H1 (cell line): ENCODE data around the gene PCDH9. TPM values are rescaled to one million over a fixed set of nuclear protein-coding genes. Genes with fewer than 3 reads are reported as not detected.

ENCODE experiments used
- CTCF ChIA-PET: fragments of 300-600 bp; sonication (Branson Sonifier 250); formaldehyde crosslinking; loops from one replicate; lab custom pipeline; 2021; ENCODE audit not compliant: partially characterized antibody; lab: Charles Lee
- POLR2A ChIA-PET: fragments of 300-600 bp; sonication (Branson Sonifier 250); formaldehyde crosslinking; loops from one replicate; lab custom pipeline; 2021; ENCODE audit warnings: inconsistent platforms; ENCODE audit not compliant: partially characterized antibody; lab: Charles Lee
- DNase-seq, 2 experiments: peaks; one replicate each; pipeline versions ENCODE4 v3.0.0 to v3.0.0-alpha.2; 2010 to 2022; ENCODE audit warnings: low spot score in 2 of 2, low read depth in 1 of 2, mixed read lengths in 1 of 2
- FAIRE-seq: peaks from 2 replicates; lab custom pipeline; 2011; peaks lifted over from hg19 to GRCh38; lab: Jason Lieb, UNC
- H2AFZ ChIP-seq: 2 replicates; pipeline ENCODE4 v1.8.1; 2012; ENCODE audit warnings: low read length, inconsistent platforms
- H2AK5ac ChIP-seq: 2 replicates; pipeline ENCODE4 v1.6.1; 2013; ENCODE audit warnings: low read depth, low read length
- H2BK120ac ChIP-seq: replicated peaks from 2 replicates; pipeline ENCODE3; 2013; ENCODE audit warnings: low read depth, low read length, inconsistent platforms
- H2BK12ac ChIP-seq: 2 replicates; pipeline ENCODE4 v1.6.1; 2013; ENCODE audit warnings: low read depth, low read length
- H2BK15ac ChIP-seq: 2 replicates; pipeline ENCODE4 v1.6.1; 2013; ENCODE audit warnings: low read length
- H2BK20ac ChIP-seq: 2 replicates; pipeline ENCODE4 v1.6.1; 2013; ENCODE audit warnings: low read length
- H2BK5ac ChIP-seq: 2 replicates; pipeline ENCODE4 v1.6.1; 2013; ENCODE audit warnings: low read depth, low read length
- H3K14ac ChIP-seq: 2 replicates; pipeline ENCODE4 v1.6.1; 2013; ENCODE audit warnings: inconsistent platforms; ENCODE audit not compliant: insufficient read length
- H3K18ac ChIP-seq: 2 replicates; pipeline ENCODE4 v1.6.1; 2013; ENCODE audit warnings: low read length; ENCODE audit errors: extremely low read depth
- H3K23ac ChIP-seq: 2 replicates; pipeline ENCODE4 v1.6.1; 2013; ENCODE audit warnings: inconsistent platforms; ENCODE audit not compliant: insufficient read length
- H3K23me2 ChIP-seq: 2 replicates; pipeline ENCODE4 v1.6.1; 2013; ENCODE audit warnings: low read depth, low read length
- H3K27ac ChIP-seq: 2 replicates; pipeline ENCODE4 v1.6.1; 2011; ENCODE audit warnings: low read depth, low read length, inconsistent platforms
- H3K27me3 ChIP-seq, 4 experiments: replicated peaks in 1 of 4; 1 replicate in 1 of 4; 2 replicates in 3 of 4; pipeline versions ENCODE4 v1.6.1 to v1.8.1; 2011 to 2013; ENCODE audit warnings: low read length in 3 of 4, mild to moderate bottlenecking in 3 of 4, inconsistent platforms in 2 of 4, mixed read lengths in 2 of 4, moderate library complexity in 1 of 4; ENCODE audit not compliant: control insufficient read depth in 3 of 4, insufficient read depth in 3 of 4; ENCODE audit errors: extremely low read depth in 1 of 4
- H3K36me3 ChIP-seq, 4 experiments: 2 replicates each; pipeline versions ENCODE4 v1.6.1 to v1.8.1; 2011 to 2013; ENCODE audit warnings: mild to moderate bottlenecking in 4 of 4, low read length in 3 of 4, moderate library complexity in 2 of 4, control low read depth in 1 of 4, inconsistent platforms in 1 of 4; ENCODE audit not compliant: insufficient read depth in 4 of 4, control insufficient read depth in 2 of 4
- H3K4ac ChIP-seq: replicated peaks from 2 replicates; pipeline ENCODE3; 2013; ENCODE audit warnings: low read length, low read depth, mixed read lengths, inconsistent platforms; ENCODE audit not compliant: insufficient read length
- H3K4me1 ChIP-seq, 4 experiments: replicated peaks in 1 of 4; 1 replicate in 1 of 4; 2 replicates in 3 of 4; pipeline versions ENCODE4 v1.6.1 to v1.8.1; 2011 to 2013; ENCODE audit warnings: low read length in 3 of 4, inconsistent platforms in 2 of 4, mixed read lengths in 1 of 4; ENCODE audit not compliant: insufficient read depth in 4 of 4, control insufficient read depth in 3 of 4
- H3K4me2 ChIP-seq, 2 experiments: 2 replicates each; pipeline versions ENCODE4 v1.6.1 to v1.8.1; 2011 to 2013; ENCODE audit warnings: low read depth in 2 of 2, low read length in 2 of 2, control low read depth in 1 of 2, inconsistent platforms in 1 of 2, mild to moderate bottlenecking in 1 of 2; ENCODE audit not compliant: insufficient read depth in 1 of 2
- H3K4me3 ChIP-seq, 4 experiments: fragments of 200-600, 300-600 bp in 1 of 4; sonication (generic), shearing (Covaris generic), sonication (Bioruptor Twin) in 1 of 4; 2 replicates each; pipeline versions ENCODE4 v1.5.1 to v1.8.1; 2011 to 2016; ENCODE audit warnings: low read length in 4 of 4, low read depth in 3 of 4, control low read depth in 2 of 4, inconsistent platforms in 2 of 4, mild to moderate bottlenecking in 2 of 4, mixed read lengths in 1 of 4, moderate library complexity in 1 of 4; ENCODE audit not compliant: insufficient read depth in 2 of 4; ENCODE audit errors: extremely low read depth in 1 of 4
- H3K56ac ChIP-seq: replicated peaks from 2 replicates; pipeline ENCODE3; 2013; ENCODE audit warnings: low read depth, mild to moderate bottlenecking, mixed read lengths, low read length, inconsistent platforms; ENCODE audit not compliant: insufficient read length
- H3K79me1 ChIP-seq: 2 replicates; pipeline ENCODE4 v1.6.1; 2013; ENCODE audit warnings: low read depth, low read length, control low read depth
- H3K79me2 ChIP-seq, 2 experiments: 2 replicates each; pipeline versions ENCODE4 v1.6.1 to v1.8.1; 2012 to 2013; ENCODE audit warnings: low read length in 2 of 2, mild to moderate bottlenecking in 2 of 2, inconsistent platforms in 1 of 2; ENCODE audit not compliant: insufficient read depth in 2 of 2, control insufficient read depth in 1 of 2
- H3K9ac ChIP-seq, 4 experiments: replicated peaks in 1 of 4; 1 replicate in 1 of 4; 2 replicates in 3 of 4; pipeline versions ENCODE4 v1.6.1 to v1.8.1; 2011 to 2013; ENCODE audit warnings: low read depth in 3 of 4, low read length in 3 of 4, control low read depth in 2 of 4, mild to moderate bottlenecking in 2 of 4, moderate library complexity in 2 of 4, inconsistent platforms in 1 of 4; ENCODE audit errors: extremely low read depth in 1 of 4
- H3K9me3 ChIP-seq, 2 experiments: 2 replicates each; pipeline versions ENCODE4 v1.6.1 to v1.8.1; 2012 to 2013; ENCODE audit warnings: mild to moderate bottlenecking in 2 of 2, moderate library complexity in 2 of 2, control low read depth in 1 of 2, inconsistent platforms in 1 of 2, low read depth in 1 of 2, low read length in 1 of 2, mixed read lengths in 1 of 2; ENCODE audit not compliant: insufficient read depth in 2 of 2
- H4K20me1 ChIP-seq, 2 experiments: replicated peaks in 1 of 2; 2 replicates each; pipeline versions ENCODE3 to v1.8.1; 2011 to 2013; ENCODE audit warnings: inconsistent platforms in 2 of 2, low read length in 2 of 2, mild to moderate bottlenecking in 1 of 2; ENCODE audit not compliant: insufficient read depth in 2 of 2, control insufficient read depth in 1 of 2
- H4K5ac ChIP-seq: 2 replicates; pipeline ENCODE4 v1.6.1; 2013; ENCODE audit warnings: low read length, low read depth, mixed read lengths, inconsistent platforms; ENCODE audit not compliant: insufficient read length
- H4K8ac ChIP-seq: 2 replicates; pipeline ENCODE4 v1.8.0; 2013; ENCODE audit warnings: mild to moderate bottlenecking, moderate library complexity, low read length, inconsistent platforms; ENCODE audit not compliant: insufficient read depth; ENCODE audit errors: extremely low read depth
- H4K91ac ChIP-seq: replicated peaks from 2 replicates; pipeline ENCODE3; 2013; ENCODE audit warnings: low read length, mixed read lengths, inconsistent platforms; ENCODE audit not compliant: insufficient read length
- ATF2 ChIP-seq: IDR thresholded peaks from 2 replicates; pipeline ENCODE4 v1.6.1; 2012; ENCODE audit warnings: low read length, inconsistent platforms
- BACH1 ChIP-seq: IDR thresholded peaks from 2 replicates; pipeline ENCODE4 v1.6.1; 2012; ENCODE audit warnings: low read length, improper control_type of control experiment
- CEBPB ChIP-seq: IDR thresholded peaks from 2 replicates; pipeline ENCODE4 v1.6.1; 2012; ENCODE audit warnings: low read depth, low read length
- HDAC6 ChIP-seq: IDR thresholded peaks from one replicate; pipeline ENCODE4 v1.7.1; 2012; ENCODE audit warnings: low read depth, mild to moderate bottlenecking, inconsistent platforms, low read length, moderate library complexity
- KDM5A ChIP-seq: fragments of 200-600 bp; IDR thresholded peaks from 2 replicates; pipeline ENCODE4 v1.7.1; 2012; ENCODE audit warnings: mild to moderate bottlenecking, low read length, inconsistent platforms, mixed read lengths
- WGBS, 2 experiments: shearing (Covaris generic) in 1 of 2; methylation state at CpG; one replicate each; pipeline versions ENCODE4 v1.1.6 to v1.1.7; 2013 to 2015; ENCODE audit warnings: low lambda C conversion rate in 2 of 2, mixed read lengths in 2 of 2, inconsistent platforms in 1 of 2, low coverage in 1 of 2, missing lambda C conversion rate in 1 of 2; ENCODE audit not compliant: insufficient replicate concordance in 2 of 2, insufficient coverage in 1 of 2, insufficient read length in 1 of 2; ENCODE audit errors: extremely low coverage in 1 of 2, missing lambda C conversion rate in 1 of 2; 5-methylcytosine and 5-hydroxymethylcytosine counted together
- polyA plus RNA-seq, 7 experiments: library from polyadenylated mRNA; depleted of rRNA in 3 of 7; stranded (reverse) in 5 of 7; unstranded in 2 of 7; fragments of >200 nt in 5 of 7; fragments of 200-250 nt in 2 of 7; gene quantifications; 1 replicate in 5 of 7; 2 replicates in 1 of 7; 4 replicates in 1 of 7; pipeline versions ENCODE4 v1.2.1 to v1.2.3, GENCODE V29; 2011 to 2013; ENCODE audit warnings: missing spikeins in 2 of 7, mixed read lengths in 2 of 7
- total RNA-seq: library from RNA; stranded (reverse); fragmentation: NEBNext Ultra II Directional; extraction: Animal tissue kit (Norgen Biotek cat#: 25700); gene quantifications from 2 replicates; pipeline ENCODE4 v1.2.1, GENCODE V29; 2021

Gene PCDH9
- total and polyA plus RNA-seq, 2 of the 8 experiments (the other 6 are each of a cell fraction or from before 2014, with no cell fraction given) = 0.12 to 0.60 TPM

- no peak overlapping the region for H2AK5ac ChIP-seq
- no peak overlapping the region for H2AFZ ChIP-seq
- no peak overlapping the region for H2BK12ac ChIP-seq
- no peak overlapping the region for H3K4ac ChIP-seq
- H3K79me1 ChIP-seq = no peaks in the 10 kb centered on the region
- TF ChIP-seq BACH1 (no peak), CEBPB (no peak), ATF2 (no peak), KDM5A (no peak), HDAC6 (no peak)
- no peak overlapping the region for H4K91ac ChIP-seq
- no peaks in the 10 kb centered on the region for H3K36me3 ChIP-seq
- no peaks in the 10 kb centered on the region for H3K4me1 ChIP-seq
- CTCF ChIA-PET = no interaction called here
- POLR2A ChIA-PET = no interaction called here
- no peaks in the 10 kb centered on the region for H3K27me3 ChIP-seq
- no peak overlapping the region for H2BK15ac ChIP-seq
- no peaks in the 10 kb centered on the region; a peak in 1 of 4 replicates for H3K9me3 ChIP-seq
- no peak overlapping the region for H2BK20ac ChIP-seq
- H3K56ac ChIP-seq = no peak overlapping the region
- no peaks in the 10 kb centered on the region for H3K23me2 ChIP-seq
- WGBS, 2 experiments = 80% methylated on average over 2 of the region's 2 CpGs; no CpG with 5 or more reads in 1 of the 2 experiments
- no peak overlapping the region for H3K18ac ChIP-seq
- no peak overlapping the region for H2BK120ac ChIP-seq
- no peak overlapping the region for H2BK5ac ChIP-seq
- DNase-seq = no peak
- no peak overlapping the region for H3K27ac ChIP-seq
- no peak overlapping the region for H3K14ac ChIP-seq
- H4K8ac ChIP-seq = no peak overlapping the region
- no peak overlapping the region for H3K4me3 ChIP-seq
- no peak overlapping the region for H4K5ac ChIP-seq
- no peaks in the 10 kb centered on the region for H3K79me2 ChIP-seq
- no peak overlapping the region for H3K23ac ChIP-seq
- no peak overlapping the region for H3K9ac ChIP-seq
- no peaks in the 10 kb centered on the region for H4K20me1 ChIP-seq
- no peak overlapping the region for H3K4me2 ChIP-seq
- FAIRE-seq = no peak
Observed at GRCh38 chr13:67107979-67108378, 122.2 kb downstream of the PCDH9 start.
